Posterior vena cava (tissue), 2 donors: Measurements from ENCODE around the gene CCNY. TPM values are rescaled to one million over a fixed set of nuclear protein-coding genes. Genes with fewer than 3 reads are reported as not detected.

Experiments
- DNase-seq: peaks from one replicate; pipeline ENCODE4 v3.0.0-alpha.2; 2020; ENCODE audit warnings: low spot score
- intact Hi-C, 2 donors: fragments of 100-400 bp; cut with DNase I; formaldehyde crosslinking; loops; one replicate each; pipeline versions ENCODE4 v1.14.1 to v1.14.2; 2022 to 2023
- total RNA-seq, 2 donors: library from RNA; stranded (reverse); fragmentation: NEBNext Ultra II Directional; extraction: Animal tissue kit (Norgen Biotek cat#: 25700); gene quantifications; one replicate each; pipeline ENCODE4 v1.2.1, GENCODE V29; 2021
- donor health status: DM: yes; HTN: yes; CAD: no.
- donor health status: DM: yes; HTN: yes; CAD: no.

The CCNY gene
- total RNA-seq, 2 donors from 2014 or later, result 65.8 to 66.4 TPM

GRCh38 chr10:35460852-35461460, 124.6 kb downstream of the CCNY start:
- DNase-seq, result no peak
- intact Hi-C loops, result no loop called here

DNA sequence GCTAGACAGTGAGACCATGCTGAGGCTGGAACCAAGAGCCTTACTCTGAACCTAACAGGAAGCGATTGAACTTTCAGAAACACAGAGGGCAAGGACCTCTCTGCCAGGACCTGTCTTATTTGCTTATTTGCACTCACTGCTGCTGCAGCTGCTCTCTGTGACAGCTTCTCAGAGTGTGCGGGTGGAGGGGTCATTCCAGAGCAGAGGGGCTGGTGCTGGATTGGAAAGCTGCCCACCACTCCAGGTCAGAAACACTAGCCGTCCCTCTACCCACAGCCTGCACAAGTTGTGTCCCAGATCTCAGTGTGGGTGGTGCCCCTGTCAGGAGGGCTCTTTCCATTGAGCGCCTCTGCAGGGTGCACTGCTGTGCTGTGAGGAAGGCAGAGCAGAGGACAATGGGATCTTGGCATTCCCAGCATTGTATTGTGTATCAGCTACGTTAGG, 126.2 kb downstream of the CCNY start:
- intact Hi-C loops, result no loop called here

GRCh38 chr10:35463105-35463867, 127.0 kb downstream of the CCNY start:
- intact Hi-C loops, result no loop called here
- DNase-seq, result no peak

More for the DNA sequence above, 126.2 kb downstream of the CCNY start:
- DNase-seq, result no peak

GRCh38 chr10:35463878-35464277, 127.6 kb downstream of the CCNY start:
- intact Hi-C loops, result no loop called here
- DNase-seq, result no peak

GRCh38 chr10:35464825-35465456, 128.6 kb downstream of the CCNY start:
- intact Hi-C loops, result no loop called here
- DNase-seq, result no peak

- intact Hi-C loops, result no loop called here
- no peak for DNase-seq
Observed at GRCh38 chr10:35465673-35466072, 129.4 kb downstream of the CCNY start.

- intact Hi-C loops, result no loop called here
Observed at GRCh38 chr10:35466170-35466569, 129.9 kb downstream of the CCNY start.

DNA sequence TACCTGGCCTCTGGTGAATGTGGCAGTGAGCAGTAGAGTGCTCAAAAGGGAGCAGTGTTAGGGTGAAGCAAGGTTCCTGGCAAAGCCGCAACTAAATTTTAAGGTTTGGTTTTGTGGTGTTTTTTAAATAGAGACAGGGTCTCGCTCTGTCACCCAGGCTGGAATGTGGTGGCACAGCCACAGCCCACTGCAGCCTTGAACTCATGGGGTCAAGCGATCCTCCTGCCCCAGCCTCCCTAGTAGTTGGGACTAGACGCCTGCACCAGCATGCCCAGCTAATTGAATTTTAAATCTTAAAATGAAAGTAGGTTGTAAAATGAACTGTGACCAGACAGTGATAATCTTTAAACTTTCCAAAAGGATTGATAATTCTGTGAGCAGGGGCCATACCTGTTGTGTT, 130.4 kb downstream of the CCNY start:
- intact Hi-C loops, result no loop called here
- DNase-seq, result no peak

More at GRCh38 chr10:35466170-35466569, 129.9 kb downstream of the CCNY start:
- no peak for DNase-seq

DNA sequence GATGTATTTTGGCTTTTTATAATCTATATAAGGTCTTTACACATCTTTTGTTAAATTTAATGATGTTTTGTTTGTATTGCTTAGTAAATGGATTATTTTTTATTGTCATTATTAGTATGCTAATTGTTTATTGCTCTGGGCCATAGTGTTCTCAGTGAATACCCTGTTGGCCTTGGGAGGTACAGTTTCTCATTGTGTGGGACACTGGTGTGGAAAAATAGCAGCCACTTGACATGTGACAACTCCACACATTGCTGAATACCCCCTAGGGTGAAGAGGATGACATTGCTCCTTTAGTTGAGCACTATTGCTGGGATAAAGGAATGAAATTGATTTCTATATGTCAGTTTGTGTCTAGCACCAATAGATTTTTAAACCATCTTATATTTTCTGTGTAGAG, 130.9 kb downstream of the CCNY start:
- DNase-seq, result no peak
- intact Hi-C loops, result no loop called here

DNA sequence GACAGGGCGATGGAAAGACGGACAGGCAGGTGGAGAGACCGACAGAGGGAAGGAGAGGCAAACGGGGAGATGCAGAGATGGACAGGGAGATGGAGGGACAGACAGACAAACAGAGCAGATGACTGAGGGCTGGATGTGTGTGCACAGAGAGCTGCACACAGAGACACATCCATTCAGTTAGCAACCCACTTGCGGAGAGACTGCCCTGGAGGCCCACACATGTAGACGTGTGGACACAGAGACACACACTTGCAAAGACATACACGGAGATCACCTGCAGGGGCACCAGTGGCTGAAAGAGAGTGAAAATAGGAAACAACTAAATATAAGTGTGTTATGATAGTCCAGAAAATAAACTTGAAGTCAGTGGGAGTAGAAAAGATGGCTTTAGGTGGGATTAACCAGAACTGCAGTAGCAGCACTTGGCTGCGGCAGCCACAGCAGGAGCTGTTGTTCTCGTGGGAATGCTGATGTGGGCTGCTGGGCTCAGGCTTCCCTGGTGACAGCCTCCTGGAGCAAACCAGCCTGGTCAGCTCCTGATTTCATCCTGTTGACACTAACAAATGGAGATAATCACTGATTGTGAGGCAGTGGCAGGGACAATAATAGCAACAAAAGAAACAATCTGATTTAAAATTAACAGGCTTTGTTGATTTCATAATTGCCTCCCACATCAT, 134.1 kb downstream of the CCNY start:
- intact Hi-C loops, result no loop called here

GRCh38 chr10:35470925-35471315, 134.6 kb downstream of the CCNY start:
- no peak for DNase-seq
- intact Hi-C loops, result no loop called here

More for the DNA sequence above, 134.1 kb downstream of the CCNY start:
- no peak for DNase-seq

DNA sequence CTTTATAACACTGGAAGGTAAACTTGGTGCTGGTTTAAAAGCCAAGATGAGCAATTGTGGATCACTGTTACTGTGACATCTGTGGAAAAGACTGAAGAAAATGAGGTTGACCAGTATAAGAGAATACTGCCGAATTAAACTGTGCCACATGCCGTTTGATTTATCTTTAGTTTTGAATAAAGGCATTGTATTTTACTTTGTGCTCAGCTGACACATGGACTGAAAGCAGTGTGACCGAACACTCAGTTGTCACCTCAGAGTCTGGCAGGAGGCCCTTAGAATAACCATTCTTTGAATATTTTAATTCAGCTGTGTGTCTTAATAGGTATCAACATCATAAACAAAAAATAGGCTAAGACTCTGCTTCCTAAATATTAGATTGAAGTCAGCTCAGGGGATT, 135.1 kb downstream of the CCNY start:
- DNase-seq, result no peak
- intact Hi-C loops, result no loop called here

GRCh38 chr10:35480142-35480541, 143.8 kb downstream of the CCNY start:
- intact Hi-C loops, result no loop called here
- no peak for DNase-seq

DNA sequence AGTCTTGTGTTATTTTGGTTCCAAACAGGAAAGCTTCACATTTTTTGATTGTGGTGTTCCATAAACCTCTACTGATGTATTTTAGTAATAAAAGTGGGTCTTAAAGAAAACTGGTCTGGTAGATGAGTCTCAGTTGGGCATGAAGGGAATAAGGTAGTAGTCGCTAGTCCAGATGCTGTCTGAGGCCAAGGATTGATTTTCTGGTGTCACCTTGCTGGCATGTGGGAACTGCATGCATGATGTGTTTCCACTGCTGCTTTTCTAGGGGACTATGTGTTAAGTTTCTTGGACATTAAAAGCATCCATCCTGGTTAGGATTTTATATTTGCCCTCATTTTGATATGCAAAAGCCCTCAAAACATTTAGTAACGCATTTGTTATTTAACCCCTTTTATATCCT, 145.1 kb downstream of the CCNY start:
- no peak for DNase-seq
- intact Hi-C loops, result no loop called here

DNA sequence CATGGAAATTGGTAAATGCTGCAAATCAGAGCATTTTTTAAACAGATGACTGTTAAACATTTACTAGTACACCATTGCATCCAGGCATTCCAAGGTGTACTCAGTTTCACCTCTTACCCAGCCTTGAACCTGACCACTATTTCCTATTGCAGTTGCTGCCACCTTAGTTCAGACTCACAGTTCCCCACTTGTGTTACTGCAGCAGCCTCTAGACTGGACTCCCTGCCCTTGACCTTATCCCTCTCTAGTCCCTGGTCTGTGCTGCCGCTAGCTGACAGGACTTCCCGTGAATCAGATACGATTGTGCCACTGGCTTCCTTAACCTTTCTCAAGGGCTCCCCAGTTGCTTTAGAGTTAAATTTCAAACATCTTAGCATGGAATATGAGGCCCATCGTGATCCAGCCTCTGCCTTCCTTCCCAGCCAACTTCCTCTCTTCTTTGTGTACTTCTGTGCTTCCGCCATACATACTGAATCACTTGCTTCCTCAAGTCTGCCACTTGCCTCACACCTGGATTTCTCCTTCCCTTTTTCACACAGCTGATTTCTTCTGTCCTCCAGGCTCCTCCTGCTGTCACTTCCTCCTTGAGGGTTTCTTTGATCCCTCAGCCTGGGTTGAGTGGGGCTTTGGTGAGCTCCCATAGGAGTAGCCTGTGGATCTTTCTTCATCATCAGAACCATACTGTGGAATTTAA, 150.1 kb downstream of the CCNY start:
- DNase-seq, result no peak
- intact Hi-C loops, result no loop called here

DNA sequence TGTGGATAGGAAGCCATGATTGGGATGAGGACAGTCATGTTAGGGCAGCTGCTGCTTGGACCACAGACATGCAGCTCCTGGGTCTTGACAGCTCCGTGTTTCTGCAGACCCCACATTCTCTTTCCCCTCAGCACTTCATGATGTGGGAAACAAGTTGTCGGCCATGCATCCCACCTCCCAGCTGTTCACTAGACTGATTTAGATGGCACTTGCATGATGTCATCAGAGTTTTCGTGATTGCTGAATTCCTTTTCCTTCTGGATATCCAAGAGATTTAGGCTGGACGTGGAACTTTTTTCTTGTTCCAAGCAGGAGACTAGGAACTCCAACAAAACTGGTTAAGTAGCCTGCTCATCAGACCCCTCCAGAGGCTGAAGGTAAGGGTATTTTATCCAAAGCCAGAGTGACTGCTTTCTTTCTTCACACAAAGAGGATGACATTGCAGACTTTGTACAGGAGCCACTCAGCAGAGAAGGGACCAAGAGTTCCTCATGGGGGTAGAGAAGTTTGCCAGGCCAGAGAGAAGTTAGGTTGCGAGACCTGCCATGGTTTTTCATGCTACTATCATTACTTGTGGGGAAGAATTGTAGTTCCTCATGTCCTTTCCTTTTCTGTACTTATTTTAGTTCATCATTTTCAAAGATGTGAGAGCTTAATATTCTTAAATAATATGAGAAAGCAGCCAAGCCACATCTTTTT, 151.2 kb downstream of the CCNY start:
- no peak for DNase-seq
- intact Hi-C loops, result no loop called here

GRCh38 chr10:35488228-35488627, 151.9 kb downstream of the CCNY start:
- intact Hi-C loops, result no loop called here
- DNase-seq, result no peak

GRCh38 chr10:35492386-35493195, 156.3 kb downstream of the CCNY start:
- DNase-seq, result no peak
- intact Hi-C loops, result no loop called here
